ENCODE data around the gene TMEM33. TPM values are rescaled to one million over a fixed set of nuclear protein-coding genes. Genes with fewer than 3 reads are reported as not detected.

The TMEM33 gene
- total and polyA plus RNA-seq, 2 of the 8 experiments (the other 6 are each of a cell fraction or from before 2014, with no cell fraction given): 72.5 to 94.4 TPM

DNA sequence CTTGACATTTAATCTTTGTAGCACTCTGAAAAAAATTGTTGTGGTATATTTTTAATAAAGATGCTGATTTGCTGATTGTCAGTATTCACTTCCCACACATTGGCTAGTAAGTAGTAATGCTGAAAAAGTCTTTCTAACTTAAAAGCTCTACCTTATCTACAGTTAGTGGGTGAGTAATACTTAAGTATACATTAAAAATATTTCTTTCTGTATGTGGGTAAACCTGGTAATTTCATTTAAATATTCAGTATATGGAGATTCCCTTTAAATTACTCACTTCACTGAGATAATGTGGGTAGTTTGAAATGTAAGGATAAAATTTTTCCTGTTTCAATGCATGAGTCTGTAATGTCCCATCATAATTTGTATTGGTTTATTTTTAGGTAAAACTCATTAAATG lies 5.6 kb downstream of the TMEM33 start (continued):
- TF ChIP-seq, protein P1, sequence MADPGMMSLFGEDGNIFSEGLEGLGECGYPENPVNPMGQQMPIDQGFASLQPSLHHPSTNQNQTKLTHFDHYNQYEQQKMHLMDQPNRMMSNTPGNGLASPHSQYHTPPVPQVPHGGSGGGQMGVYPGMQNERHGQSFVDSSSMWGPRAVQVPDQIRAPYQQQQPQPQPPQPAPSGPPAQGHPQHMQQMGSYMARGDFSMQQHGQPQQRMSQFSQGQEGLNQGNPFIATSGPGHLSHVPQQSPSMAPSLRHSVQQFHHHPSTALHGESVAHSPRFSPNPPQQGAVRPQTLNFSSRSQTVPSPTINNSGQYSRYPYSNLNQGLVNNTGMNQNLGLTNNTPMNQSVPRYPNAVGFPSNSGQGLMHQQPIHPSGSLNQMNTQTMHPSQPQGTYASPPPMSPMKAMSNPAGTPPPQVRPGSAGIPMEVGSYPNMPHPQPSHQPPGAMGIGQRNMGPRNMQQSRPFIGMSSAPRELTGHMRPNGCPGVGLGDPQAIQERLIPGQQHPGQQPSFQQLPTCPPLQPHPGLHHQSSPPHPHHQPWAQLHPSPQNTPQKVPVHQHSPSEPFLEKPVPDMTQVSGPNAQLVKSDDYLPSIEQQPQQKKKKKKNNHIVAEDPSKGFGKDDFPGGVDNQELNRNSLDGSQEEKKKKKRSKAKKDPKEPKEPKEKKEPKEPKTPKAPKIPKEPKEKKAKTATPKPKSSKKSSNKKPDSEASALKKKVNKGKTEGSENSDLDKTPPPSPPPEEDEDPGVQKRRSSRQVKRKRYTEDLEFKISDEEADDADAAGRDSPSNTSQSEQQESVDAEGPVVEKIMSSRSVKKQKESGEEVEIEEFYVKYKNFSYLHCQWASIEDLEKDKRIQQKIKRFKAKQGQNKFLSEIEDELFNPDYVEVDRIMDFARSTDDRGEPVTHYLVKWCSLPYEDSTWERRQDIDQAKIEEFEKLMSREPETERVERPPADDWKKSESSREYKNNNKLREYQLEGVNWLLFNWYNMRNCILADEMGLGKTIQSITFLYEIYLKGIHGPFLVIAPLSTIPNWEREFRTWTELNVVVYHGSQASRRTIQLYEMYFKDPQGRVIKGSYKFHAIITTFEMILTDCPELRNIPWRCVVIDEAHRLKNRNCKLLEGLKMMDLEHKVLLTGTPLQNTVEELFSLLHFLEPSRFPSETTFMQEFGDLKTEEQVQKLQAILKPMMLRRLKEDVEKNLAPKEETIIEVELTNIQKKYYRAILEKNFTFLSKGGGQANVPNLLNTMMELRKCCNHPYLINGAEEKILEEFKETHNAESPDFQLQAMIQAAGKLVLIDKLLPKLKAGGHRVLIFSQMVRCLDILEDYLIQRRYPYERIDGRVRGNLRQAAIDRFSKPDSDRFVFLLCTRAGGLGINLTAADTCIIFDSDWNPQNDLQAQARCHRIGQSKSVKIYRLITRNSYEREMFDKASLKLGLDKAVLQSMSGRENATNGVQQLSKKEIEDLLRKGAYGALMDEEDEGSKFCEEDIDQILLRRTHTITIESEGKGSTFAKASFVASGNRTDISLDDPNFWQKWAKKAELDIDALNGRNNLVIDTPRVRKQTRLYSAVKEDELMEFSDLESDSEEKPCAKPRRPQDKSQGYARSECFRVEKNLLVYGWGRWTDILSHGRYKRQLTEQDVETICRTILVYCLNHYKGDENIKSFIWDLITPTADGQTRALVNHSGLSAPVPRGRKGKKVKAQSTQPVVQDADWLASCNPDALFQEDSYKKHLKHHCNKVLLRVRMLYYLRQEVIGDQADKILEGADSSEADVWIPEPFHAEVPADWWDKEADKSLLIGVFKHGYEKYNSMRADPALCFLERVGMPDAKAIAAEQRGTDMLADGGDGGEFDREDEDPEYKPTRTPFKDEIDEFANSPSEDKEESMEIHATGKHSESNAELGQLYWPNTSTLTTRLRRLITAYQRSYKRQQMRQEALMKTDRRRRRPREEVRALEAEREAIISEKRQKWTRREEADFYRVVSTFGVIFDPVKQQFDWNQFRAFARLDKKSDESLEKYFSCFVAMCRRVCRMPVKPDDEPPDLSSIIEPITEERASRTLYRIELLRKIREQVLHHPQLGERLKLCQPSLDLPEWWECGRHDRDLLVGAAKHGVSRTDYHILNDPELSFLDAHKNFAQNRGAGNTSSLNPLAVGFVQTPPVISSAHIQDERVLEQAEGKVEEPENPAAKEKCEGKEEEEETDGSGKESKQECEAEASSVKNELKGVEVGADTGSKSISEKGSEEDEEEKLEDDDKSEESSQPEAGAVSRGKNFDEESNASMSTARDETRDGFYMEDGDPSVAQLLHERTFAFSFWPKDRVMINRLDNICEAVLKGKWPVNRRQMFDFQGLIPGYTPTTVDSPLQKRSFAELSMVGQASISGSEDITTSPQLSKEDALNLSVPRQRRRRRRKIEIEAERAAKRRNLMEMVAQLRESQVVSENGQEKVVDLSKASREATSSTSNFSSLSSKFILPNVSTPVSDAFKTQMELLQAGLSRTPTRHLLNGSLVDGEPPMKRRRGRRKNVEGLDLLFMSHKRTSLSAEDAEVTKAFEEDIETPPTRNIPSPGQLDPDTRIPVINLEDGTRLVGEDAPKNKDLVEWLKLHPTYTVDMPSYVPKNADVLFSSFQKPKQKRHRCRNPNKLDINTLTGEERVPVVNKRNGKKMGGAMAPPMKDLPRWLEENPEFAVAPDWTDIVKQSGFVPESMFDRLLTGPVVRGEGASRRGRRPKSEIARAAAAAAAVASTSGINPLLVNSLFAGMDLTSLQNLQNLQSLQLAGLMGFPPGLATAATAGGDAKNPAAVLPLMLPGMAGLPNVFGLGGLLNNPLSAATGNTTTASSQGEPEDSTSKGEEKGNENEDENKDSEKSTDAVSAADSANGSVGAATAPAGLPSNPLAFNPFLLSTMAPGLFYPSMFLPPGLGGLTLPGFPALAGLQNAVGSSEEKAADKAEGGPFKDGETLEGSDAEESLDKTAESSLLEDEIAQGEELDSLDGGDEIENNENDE (IDR thresholded peaks at IDR 0.05; ENCODE audit: insufficient replicate concordance, low read length): no peak
- TF ChIP-seq CEBPB (IDR thresholded peaks at IDR 0.05; ENCODE audit: low read depth, low read length): no peak
- TF ChIP-seq POU5F1 (IDR thresholded peaks at IDR 0.05; ENCODE audit: low read depth, low read length): no peak
- no peak for TF ChIP-seq POLR2A (IDR thresholded peaks at IDR 0.05; ENCODE audit: control extremely low read depth in 1 of 2, low read depth in 2 of 2, low read length in 2 of 2)
- no peak for TF ChIP-seq TEAD4 (IDR thresholded peaks at IDR 0.05; ENCODE audit: low read depth, low read length)
- no peak for TF ChIP-seq TAF1 (IDR thresholded peaks at IDR 0.05; ENCODE audit: low read depth, low read length)
- no peak for TF ChIP-seq CTBP2 (IDR thresholded peaks at IDR 0.05; ENCODE audit: borderline replicate concordance, insufficient read depth, insufficient read length, low read length)
- no peak for TF ChIP-seq HDAC6 (IDR thresholded peaks at IDR 0.05; ENCODE audit: low read depth, low read length)
- TF ChIP-seq, protein P2, sequence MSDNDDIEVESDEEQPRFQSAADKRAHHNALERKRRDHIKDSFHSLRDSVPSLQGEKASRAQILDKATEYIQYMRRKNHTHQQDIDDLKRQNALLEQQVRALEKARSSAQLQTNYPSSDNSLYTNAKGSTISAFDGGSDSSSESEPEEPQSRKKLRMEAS (IDR thresholded peaks at IDR 0.05): no peak
- no peak for TF ChIP-seq BACH1 (IDR thresholded peaks at IDR 0.05; ENCODE audit: low read length)
- no peak for TF ChIP-seq RBBP5 (IDR thresholded peaks at IDR 0.05; ENCODE audit: borderline replicate concordance, low read depth, low read length)
- no peak for TF ChIP-seq EZH2 (IDR thresholded peaks at IDR 0.05; ENCODE audit: low read depth, low read length, severe bottlenecking)

All from H1 (cell line).